Fibroblast of villous mesenchyme (primary cell): ENCODE data around the gene CENPA. TPM values are rescaled to one million over a fixed set of nuclear protein-coding genes. Genes with fewer than 3 reads are reported as not detected.

Experiments used
- DNase-seq: peaks from one replicate; pipeline ENCODE4 v3.0.0-alpha.2; 2010; ENCODE audit warnings: low read depth
- H3K4me3 ChIP-seq: 2 replicates; pipeline ENCODE4 v1.5.1; 2011; ENCODE audit warnings: low read depth, mild to moderate bottlenecking, low read length
- total RNA-seq: library from RNA; depleted of rRNA; stranded (reverse); fragments of >200 nt; gene quantifications from 2 replicates; pipeline ENCODE4 v1.2.3, GENCODE V29; 2012
- TF ChIP-seq, protein P1 (sequence below): IDR thresholded peaks from 2 replicates; pipeline ENCODE4 v1.5.1; 2012; ENCODE audit warnings: low read depth, mild to moderate bottlenecking, low read length; ENCODE audit not compliant: insufficient read depth

The CENPA gene
- total RNA-seq, 1 donor, result 9.5 TPM

DNA sequence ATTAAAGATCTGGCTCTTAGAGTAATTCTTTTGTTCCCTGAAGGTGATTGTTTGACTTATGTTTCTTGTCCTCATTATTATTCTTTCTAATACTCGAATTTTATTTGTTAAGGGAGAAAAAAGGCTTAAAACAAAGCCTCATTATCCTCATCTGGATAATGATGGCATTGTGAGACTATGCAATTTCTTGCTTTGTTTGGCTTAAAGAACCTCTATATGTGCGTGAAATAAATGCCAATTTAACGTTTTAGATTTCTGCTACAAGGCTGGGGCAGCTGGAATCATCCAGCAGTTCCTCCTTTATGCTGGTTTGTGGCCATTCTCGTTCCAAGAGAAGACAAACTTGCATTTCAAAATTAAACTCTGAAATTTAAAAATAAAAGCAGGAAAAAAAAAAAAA lies 57.2 kb downstream of the CENPA start:
- TF ChIP-seq, protein P1, sequence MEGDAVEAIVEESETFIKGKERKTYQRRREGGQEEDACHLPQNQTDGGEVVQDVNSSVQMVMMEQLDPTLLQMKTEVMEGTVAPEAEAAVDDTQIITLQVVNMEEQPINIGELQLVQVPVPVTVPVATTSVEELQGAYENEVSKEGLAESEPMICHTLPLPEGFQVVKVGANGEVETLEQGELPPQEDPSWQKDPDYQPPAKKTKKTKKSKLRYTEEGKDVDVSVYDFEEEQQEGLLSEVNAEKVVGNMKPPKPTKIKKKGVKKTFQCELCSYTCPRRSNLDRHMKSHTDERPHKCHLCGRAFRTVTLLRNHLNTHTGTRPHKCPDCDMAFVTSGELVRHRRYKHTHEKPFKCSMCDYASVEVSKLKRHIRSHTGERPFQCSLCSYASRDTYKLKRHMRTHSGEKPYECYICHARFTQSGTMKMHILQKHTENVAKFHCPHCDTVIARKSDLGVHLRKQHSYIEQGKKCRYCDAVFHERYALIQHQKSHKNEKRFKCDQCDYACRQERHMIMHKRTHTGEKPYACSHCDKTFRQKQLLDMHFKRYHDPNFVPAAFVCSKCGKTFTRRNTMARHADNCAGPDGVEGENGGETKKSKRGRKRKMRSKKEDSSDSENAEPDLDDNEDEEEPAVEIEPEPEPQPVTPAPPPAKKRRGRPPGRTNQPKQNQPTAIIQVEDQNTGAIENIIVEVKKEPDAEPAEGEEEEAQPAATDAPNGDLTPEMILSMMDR, result no peak
- DNase-seq, result no peak
- H3K4me3 ChIP-seq, result no peak overlapping the region

Other genes with a start within 250 kb of the CENPA start
- not detected in 2 replicates for gene CIB4, start 144.7 kb upstream of the CENPA start, total RNA-seq
- gene KCNK3, start 93.3 kb upstream of the CENPA start, total RNA-seq, result under 0.01 TPM in 2 replicates
- 87.2 and 87.3 TPM in 2 replicates for gene SLC35F6, start 21.8 kb upstream of the CENPA start, total RNA-seq
- gene DPYSL5, start 62.1 kb downstream of the CENPA start, total RNA-seq, result not detected in 2 replicates
- 3.5 TPM in 2 replicates for gene MAPRE3, start 184.6 kb downstream of the CENPA start, total RNA-seq
- 57.7 and 70.4 TPM in 2 replicates for gene TMEM214, start 246.9 kb downstream of the CENPA start, total RNA-seq